Heart right ventricle (tissue), 16 donors: Measurements from ENCODE around the gene MYB. TPM values are rescaled to one million over a fixed set of nuclear protein-coding genes. Genes with fewer than 3 reads are reported as not detected.

Source experiments
- ATAC-seq, 8 donors: fragments of 200-7000 bp; cut with Tn5 transposase; one replicate each; pipeline ENCODE4 v1.9.1; 2020; ENCODE audit warnings: mild to moderate bottlenecking in 8 of 8, moderate library complexity in 8 of 8, moderate number of reproducible peaks in 1 of 8
- DNase-seq, 2 donors: peaks; one replicate each; pipeline ENCODE4 v3.0.0-alpha.2; 2020
- H3K27ac ChIP-seq, 10 donors: fragments of 200-600 bp; sonication (generic) in 2 of 10; one replicate each; pipeline versions ENCODE4 v1.5.0 to v1.8.0; 2020 to 2022; ENCODE audit warnings: mild to moderate bottlenecking in 3 of 10
- H3K27me3 ChIP-seq, 7 donors: fragments of 200-600 bp; one replicate each; pipeline ENCODE4 v1.8.0; 2021 to 2022; ENCODE audit warnings: mild to moderate bottlenecking in 2 of 7
- H3K36me3 ChIP-seq, 9 donors: fragments of 200-600 bp; sonication (generic) in 1 of 9; one replicate each; pipeline versions ENCODE4 v1.5.0 to v1.8.0; 2020 to 2022; ENCODE audit warnings: mild to moderate bottlenecking in 2 of 9
- H3K4me1 ChIP-seq, 9 donors: fragments of 200-600 bp; sonication (generic) in 1 of 9; one replicate each; pipeline versions ENCODE4 v1.5.0 to v1.8.0; 2020 to 2022; ENCODE audit warnings: mild to moderate bottlenecking in 4 of 9
- H3K4me3 ChIP-seq, 10 donors: fragments of 200-600 bp; sonication (generic) in 2 of 10; one replicate each; pipeline versions ENCODE4 v1.5.0 to v1.8.0; 2020 to 2022; ENCODE audit warnings: mild to moderate bottlenecking in 7 of 10, moderate library complexity in 2 of 10
- H3K9me3 ChIP-seq, 11 donors: fragments of 200-600 bp in 10 of 11; sonication (generic) in 2 of 11; one replicate each; pipeline versions ENCODE4 v1.5.0 to v1.8.0; 2013 to 2022; ENCODE audit warnings: mild to moderate bottlenecking in 2 of 11, control low read depth in 1 of 11, moderate library complexity in 1 of 11
- CTCF ChIP-seq, 9 donors: fragments of 200-600 bp; sonication (generic) in 2 of 9; IDR thresholded peaks; one replicate each; pipeline versions ENCODE4 v1.5.0 to v1.8.0; 2021 to 2022; ENCODE audit warnings: antibody characterized with exemption in 9 of 9, mild to moderate bottlenecking in 5 of 9, moderate library complexity in 1 of 9
- WGBS, 2 donors: extraction: QIAGEN DNeasy Blood & Tissue Kit; methylation state at CpG; one replicate each; pipeline ENCODE4 v1.1.7; 2013; ENCODE audit warnings: inconsistent platforms in 1 of 2; 5-methylcytosine and 5-hydroxymethylcytosine counted together
- intact Hi-C, 10 donors: fragments of 100-400 bp; cut with DNase I; formaldehyde crosslinking; loops; one replicate each; pipeline versions ENCODE4 v1.11.1 to v1.14.2; 2022
- polyA plus RNA-seq, 2 donors: library from polyadenylated mRNA; stranded (reverse); fragments of 200-250 nt; gene quantifications; one replicate each; pipeline ENCODE4 v1.2.3, GENCODE V29; 2013
- total RNA-seq, 10 donors: library from RNA; stranded (reverse); fragmentation: NEBNext Ultra II Directional in 3 of 10; extraction: Animal tissue kit (Norgen Biotek cat#: 25700) in 3 of 10; gene quantifications; one replicate each; pipeline versions ENCODE4 v1.2.1 to v1.2.4, GENCODE V29; 2021 to 2023
- donor health status: Arrhythmogenic right ventricular cardiomyopathy.
- donor health status: ischemic (EF 13 %, LVEDD 7.1; RV severe dilation, severe dysfunction).
- donor health status: healthy with polysubstance abuse.
- donor health status: DM: no; HTN: yes; CAD: no.
- donor health status: DM: no; HTN: no; CAD: no.
- donor health status: ischemic (EF 25% LVEDD 6.9; RV normal size, moderate dysfunction).
- donor health status: ischemic (EF 25% LVEDD 5.7; RV mildly dilated, moderate dysfunction).
- donor health status: healthy.
- donor health status: DM: yes; HTN: yes; CAD: no.
- donor health status: Ischemic cardiomyopathy.
- donor health status: ischemic (EF 35%, LVEDD 5.7; RV mildly dilated, moderate dysfunction).
- donor health status: nonischemic (EF 11% LVEDD 7.7; RV severe dilation, severe dysfunction).
- donor health status: DM: yes; HTN: yes; CAD: no.
- donor health status: PGD.
- donor health status: ischemic (EF 29% LVEDD 5.4; RV normal size, mild dysfunction).
- donor health status: nonischemic (EF 23%, LVEDD 6.1; RV moderate dilation, normal function).

MYB gene
- total and polyA plus RNA-seq, 12 donors, result 0.01 to 0.39 (median 0.13) TPM; not detected in 8

- 81 to 87% methylated on average over 5 of the region's 5 CpGs for WGBS, 2 donors
- intact Hi-C loops, result no loop called here
- ATAC-seq (no peak), DNase-seq (no peak)
- Histone ChIP-seq H3K27me3 (peaks cover 0 to 8% (median 0%) of the 10 kb centered on the region in 7 donors), H3K36me3 (no peaks in the 10 kb centered on the region), H3K4me1 (no peaks in the 10 kb centered on the region), H3K4me3 (no peak overlapping the region), H3K9me3 (no peaks in the 10 kb centered on the region), H3K27ac (no peak overlapping the region)
- TF ChIP-seq CTCF (IDR thresholded peaks at IDR 0.05), result no peak
Observed at GRCh38 chr6:135225911-135226310, 44.8 kb downstream of the MYB start.

- DNase-seq (no peak), ATAC-seq (no peak)
- intact Hi-C loops, result no loop called here
- H3K27me3 ChIP-seq, result peaks cover 0 to 8% (median 0%) of the 10 kb centered on the region in 7 donors
- no peak overlapping the region for H3K27ac ChIP-seq
- 79 to 81% methylated on average over 1 of the region's 1 CpG for WGBS, 2 donors
- no peak overlapping the region for H3K4me3 ChIP-seq
- TF ChIP-seq CTCF (IDR thresholded peaks at IDR 0.05), result no peak
- peaks cover 0 to 2% (median 0%) of the 10 kb centered on the region in 9 donors for H3K4me1 ChIP-seq
- H3K9me3 ChIP-seq, result no peaks in the 10 kb centered on the region
- no peaks in the 10 kb centered on the region for H3K36me3 ChIP-seq
Observed at GRCh38 chr6:135226537-135226936, 45.4 kb downstream of the MYB start.

- Histone ChIP-seq H3K36me3 (no peaks in the 10 kb centered on the region), H3K9me3 (no peaks in the 10 kb centered on the region), H3K4me3 (no peak overlapping the region), H3K27ac (no peak overlapping the region), H3K4me1 (peaks cover 0 to 4% (median 0%) of the 10 kb centered on the region in 9 donors), H3K27me3 (peaks cover 0 to under 1% (median 0%) of the 10 kb centered on the region in 7 donors)
- no peak for ATAC-seq
- WGBS, 2 donors, result 77 to 91% methylated on average over 2 of the region's 2 CpGs
- intact Hi-C loops, result no loop called here
- TF ChIP-seq CTCF (IDR thresholded peaks at IDR 0.05), result no peak
- DNase-seq, result no peak
Observed at GRCh38 chr6:135227349-135227748, 46.2 kb downstream of the MYB start.

GRCh38 chr6:135227758-135228157 is 46.6 kb downstream of the MYB start:
- no peak for TF ChIP-seq CTCF (IDR thresholded peaks at IDR 0.05)
- H3K4me1 ChIP-seq, result peaks cover 0 to 4% (median 0%) of the 10 kb centered on the region in 9 donors
- no peak for DNase-seq
- ATAC-seq, result no peak
- H3K27ac ChIP-seq, result no peak overlapping the region
- no peaks in the 10 kb centered on the region for H3K9me3 ChIP-seq
- intact Hi-C loops, result no loop called here
- 93 to 94% methylated on average over 4 of the region's 4 CpGs for WGBS, 2 donors
- H3K4me3 ChIP-seq, result no peak overlapping the region
- no peaks in the 10 kb centered on the region for H3K27me3 ChIP-seq
- H3K36me3 ChIP-seq, result no peaks in the 10 kb centered on the region
